Sigmoid colon (tissue), 7 donors: Measurements from ENCODE around the gene PRRT1B. TPM values are rescaled to one million over a fixed set of nuclear protein-coding genes. Genes with fewer than 3 reads are reported as not detected.

Experiments used
- DNase-seq: peaks from one replicate; pipeline ENCODE4 v3.0.0-alpha.2; 2019
- H3K27ac ChIP-seq, 4 donors: fragments of 200-600 bp; sonication (generic); one replicate each; pipeline ENCODE4 v1.5.1; 2016 to 2019; ENCODE audit warnings: mild to moderate bottlenecking in 1 of 4
- H3K27me3 ChIP-seq, 3 donors: fragments of 200-600 bp; sonication (generic); one replicate each; pipeline ENCODE4 v1.5.1; 2019; ENCODE audit warnings: mild to moderate bottlenecking in 1 of 3
- H3K36me3 ChIP-seq, 4 donors: fragments of 200-600 bp; sonication (generic); one replicate each; pipeline ENCODE4 v1.5.1; 2016 to 2019
- H3K4me1 ChIP-seq, 4 donors: fragments of 200-600 bp; sonication (generic); one replicate each; pipeline ENCODE4 v1.5.1; 2017 to 2019
- H3K4me3 ChIP-seq, 4 donors: fragments of 200-600 bp; sonication (generic); one replicate each; pipeline ENCODE4 v1.5.1; 2017 to 2019; ENCODE audit warnings: mild to moderate bottlenecking in 2 of 4, moderate library complexity in 1 of 4
- H3K9me3 ChIP-seq, 4 donors: fragments of 200-600 bp in 3 of 4; sonication (generic) in 3 of 4; one replicate each; pipeline versions ENCODE4 v1.5.1 to v1.6.1; 2013 to 2019
- CTCF ChIP-seq, 4 experiments: fragments of 450-650 bp in 3 of 4; fragments of 200-600 bp in 1 of 4; IDR thresholded peaks; one replicate each; pipeline ENCODE4 v1.5.1; 2016 to 2019; ENCODE audit warnings: antibody characterized with exemption in 4 of 4, mild to moderate bottlenecking in 3 of 4, moderate library complexity in 2 of 4
- EP300 ChIP-seq, 4 donors: sonication (generic); formaldehyde crosslinking; IDR thresholded peaks; one replicate each; pipeline ENCODE4 v1.6.1; 2017; ENCODE audit warnings: antibody characterized with exemption in 4 of 4
- POLR2A ChIP-seq, 2 donors: fragments of 450-650 bp; IDR thresholded peaks; one replicate each; pipeline ENCODE4 v1.6.1; 2016; ENCODE audit warnings: antibody characterized with exemption in 2 of 2, mild to moderate bottlenecking in 2 of 2, moderate library complexity in 2 of 2
- POLR2AphosphoS5 ChIP-seq, 4 donors: sonication (generic); formaldehyde crosslinking; IDR thresholded peaks; one replicate each; pipeline ENCODE4 v1.6.1; 2017; ENCODE audit warnings: antibody characterized with exemption in 4 of 4
- WGBS, 2 donors: extraction: QIAGEN DNeasy Blood & Tissue Kit; methylation state at CpG; one replicate each; pipeline ENCODE4 v1.1.7; 2013; 5-methylcytosine and 5-hydroxymethylcytosine counted together
- intact Hi-C: fragments of 100-400 bp; cut with DNase I; formaldehyde crosslinking; loops from one replicate; pipeline ENCODE4 v1.15.1; 2023
- polyA plus RNA-seq, 3 donors: library from polyadenylated mRNA; stranded (reverse); fragments of 200-250 nt; gene quantifications; one replicate each; pipeline ENCODE4 v1.2.3, GENCODE V29; 2013
- total RNA-seq, 4 donors: library from RNA; depleted of rRNA; stranded (reverse); fragments of >200 nt; gene quantifications; one replicate each; pipeline ENCODE4 v1.1.0, GENCODE V29; 2016
- donor health status: healthy with polysubstance abuse.
- donor health status: Bipolar disorder and iron deficiency.
- donor health status: healthy.

PRRT1B gene
- total and polyA plus RNA-seq, 7 donors = 0.45 to 3.6 (median 1.4) TPM; not detected in 4

- Histone ChIP-seq H3K27ac (no peak overlapping the region), H3K27me3 (no peaks in the 10 kb centered on the region), H3K36me3 (peaks cover 0 to 52% (median 18%) of the 10 kb centered on the region in 4 donors), H3K4me1 (peaks cover 0 to 11% (median 5%) of the 10 kb centered on the region in 4 donors), H3K4me3 (no peak overlapping the region), H3K9me3 (no peaks in the 10 kb centered on the region)
- intact Hi-C loops = no loop called here
- no peak for TF ChIP-seq EP300 (IDR thresholded peaks at IDR 0.05)
- no peak for TF ChIP-seq POLR2AphosphoS5 (IDR thresholded peaks at IDR 0.05)
- TF ChIP-seq POLR2A (IDR thresholded peaks at IDR 0.05) = no peak
- no peak for TF ChIP-seq CTCF (IDR thresholded peaks at IDR 0.05)
- 94 to 97% methylated on average over 23 of the region's 23 CpGs for WGBS, 2 donors
- DNase-seq = no peak
Measured at GRCh38 chr9:131575946-131576853, 30.9 kb downstream of the PRRT1B start.

- Histone ChIP-seq H3K27ac (no peak overlapping the region), H3K4me3 (no peak overlapping the region), H3K4me1 (peaks cover 0 to 11% (median 5%) of the 10 kb centered on the region in 4 donors), H3K36me3 (peaks cover 0 to 64% (median 25%) of the 10 kb centered on the region in 4 donors), H3K9me3 (no peaks in the 10 kb centered on the region), H3K27me3 (no peaks in the 10 kb centered on the region)
- DNase-seq = no peak
- WGBS, 2 donors = 88 to 92% methylated on average over 25 of the region's 25 CpGs
- TF ChIP-seq EP300 (IDR thresholded peaks at IDR 0.05) (no peak), POLR2AphosphoS5 (IDR thresholded peaks at IDR 0.05) (no peak), POLR2A (IDR thresholded peaks at IDR 0.05) (no peak), CTCF (IDR thresholded peaks at IDR 0.05) (no peak)
- intact Hi-C loops = no loop called here
Measured at GRCh38 chr9:131577005-131578000, 32.0 kb downstream of the PRRT1B start.

- WGBS, 2 donors = 84 to 93% methylated on average over 13 of the region's 13 CpGs
- no peaks in the 10 kb centered on the region for H3K27me3 ChIP-seq
- H3K4me3 ChIP-seq = no peak overlapping the region
- TF ChIP-seq POLR2AphosphoS5 (IDR thresholded peaks at IDR 0.05) (no peak), EP300 (IDR thresholded peaks at IDR 0.05) (no peak), POLR2A (IDR thresholded peaks at IDR 0.05) (no peak), CTCF (IDR thresholded peaks at IDR 0.05) (no peak)
- no peak overlapping the region for H3K27ac ChIP-seq
- H3K36me3 ChIP-seq = peaks cover 1 to 71% (median 30%) of the 10 kb centered on the region in 4 donors
- DNase-seq = no peak
- H3K9me3 ChIP-seq = no peaks in the 10 kb centered on the region
- intact Hi-C loops = no loop called here
- peaks cover 0 to 11% (median 5%) of the 10 kb centered on the region in 4 donors for H3K4me1 ChIP-seq
Measured at GRCh38 chr9:131578021-131578420, 32.7 kb downstream of the PRRT1B start.

- Histone ChIP-seq H3K4me1 (peaks cover 0 to 11% (median 5%) of the 10 kb centered on the region in 4 donors), H3K27me3 (no peaks in the 10 kb centered on the region), H3K9me3 (no peaks in the 10 kb centered on the region), H3K27ac (peak overlapping the region in 1 of 4 donors; percentile 19), H3K36me3 (peaks cover 10 to 80% (median 38%) of the 10 kb centered on the region in 4 donors), H3K4me3 (no peak overlapping the region)
- TF ChIP-seq POLR2AphosphoS5 (IDR thresholded peaks at IDR 0.05) (no peak), EP300 (IDR thresholded peaks at IDR 0.05) (no peak), CTCF (IDR thresholded peaks at IDR 0.05) (no peak), POLR2A (IDR thresholded peaks at IDR 0.05) (no peak)
- WGBS, 2 donors = 50 to 83% methylated on average over 26 of the region's 26 CpGs
- intact Hi-C loops = no loop called here
- peak; percentile 58 for DNase-seq
Measured at GRCh38 chr9:131578731-131579504, 33.6 kb downstream of the PRRT1B start.
